Esophagus muscularis mucosa (tissue), 4 donors: ENCODE measurements around the gene HPF1.

Experiments used
- CTCF ChIP-seq, 3 experiments: fragments of 200-600 bp in 2 of 3; fragments of 450-650 bp in 1 of 3; sonication (generic) in 2 of 3; IDR thresholded peaks; one replicate each; pipeline ENCODE4 v1.5.1; 2017 to 2019; ENCODE audit warnings: antibody characterized with exemption in 3 of 3, mild to moderate bottlenecking in 2 of 3, moderate library complexity in 1 of 3
- EP300 ChIP-seq: sonication (generic); formaldehyde crosslinking; IDR thresholded peaks from one replicate; pipeline ENCODE4 v1.6.1; 2017; ENCODE audit warnings: antibody characterized with exemption
- POLR2A ChIP-seq: fragments of 450-650 bp; IDR thresholded peaks from one replicate; pipeline ENCODE4 v1.6.1; 2017; ENCODE audit warnings: antibody characterized with exemption, moderate library complexity, mild to moderate bottlenecking, low read depth
- POLR2AphosphoS5 ChIP-seq, 2 donors: sonication (generic); formaldehyde crosslinking; IDR thresholded peaks; one replicate each; pipeline ENCODE4 v1.6.1; 2017; ENCODE audit warnings: antibody characterized with exemption in 2 of 2

GRCh38 chr4:169698331-169698730 lies 59.4 kb downstream of the HPF1 start:
- TF ChIP-seq CTCF (IDR thresholded peaks at IDR 0.05) (no peak), POLR2A (no peak), POLR2AphosphoS5 (IDR thresholded peaks at IDR 0.05) (no peak), EP300 (no peak)
